Measurements from ENCODE around the gene KRT37. TPM values are rescaled to one million over a fixed set of nuclear protein-coding genes. Genes with fewer than 3 reads are reported as not detected.

KRT37 gene
- total and polyA plus RNA-seq, 7 experiments from 2014 or later, result not detected

GRCh38 chr17:41377546-41377945, 46.8 kb downstream of the KRT37 start:
- POLR2A ChIA-PET, result no interaction called here
- Mint-ChIP-seq H3K4me3 (peak overlapping the region in 4 of 10 donors; percentile 28 to 49 (median 38)), H3K27ac (peak overlapping the region in 3 of 9 donors; percentile 12 to 36 (median 32))

More at GRCh38 chr17:41377546-41377945, 46.8 kb downstream of the KRT37 start:
- H3K27ac ChIP-seq (ENCODE audit: low read depth, low read length), result no peak overlapping the region
- H3K27me3 Mint-ChIP-seq, result peaks cover 0 to 6% (median 0%) of the 10 kb centered on the region in 5 donors
- no peaks in the 10 kb centered on the region for H3K27me3 ChIP-seq (ENCODE audit: control insufficient read depth in 2 of 2, insufficient read depth in 2 of 2, low read length in 2 of 2)
- peaks cover 4 to 13% (median 7%) of the 10 kb centered on the region in 11 donors for H3K9me3 Mint-ChIP-seq
- H3K36me3 Mint-ChIP-seq, result peaks cover 0 to 7% (median 4%) of the 10 kb centered on the region in 5 donors
- CTCF ChIA-PET, result interaction anchor here (0.6 to 1.3 kb wide), 2 partner anchors 69 to 1449 kb away, joined by 3 read pairs; partner anchors contain the start of gene KRTAP16-1
- peaks cover 0 to 10% of the 10 kb centered on the region in 2 donors for H3K4me1 ChIP-seq (ENCODE audit: control insufficient read depth in 2 of 2, insufficient read depth in 2 of 2, low read length in 2 of 2)
- DNase-seq (no peak), ATAC-seq (no peak)
- no peaks in the 10 kb centered on the region for H3K36me3 ChIP-seq (ENCODE audit: control insufficient read depth in 2 of 3, insufficient read depth in 3 of 3, low read length in 3 of 3)
- H3K4me3 ChIP-seq (ENCODE audit: low read length), result no peak overlapping the region
- intact Hi-C loops (cut with micrococcal nuclease), result no loop called here
- peaks cover 0 to 28% (median 23%) of the 10 kb centered on the region in 7 donors for H3K4me1 Mint-ChIP-seq
- H3K9me3 ChIP-seq (ENCODE audit: control insufficient read depth in 2 of 3, low read length in 3 of 3), result no peaks in the 10 kb centered on the region

Other genes starting within 250 kb of the KRT37 start
- not detected for gene KRTAP4-2, start 246.4 kb downstream of the KRT37 start, total RNA-seq
- not detected for gene KRTAP4-2, start 246.4 kb downstream of the KRT37 start, polyA plus RNA-seq
- not detected for gene KRTAP4-1, start 239.7 kb downstream of the KRT37 start, total RNA-seq
- gene KRTAP4-1, start 239.7 kb downstream of the KRT37 start, polyA plus RNA-seq, result not detected
- gene KRTAP9-1, start 234.7 kb downstream of the KRT37 start, total RNA-seq, result not detected
- not detected for gene KRTAP9-1, start 234.7 kb downstream of the KRT37 start, polyA plus RNA-seq
- not detected for gene KRTAP9-2, start 197.9 kb downstream of the KRT37 start, total RNA-seq
- not detected for gene KRTAP9-2, start 197.9 kb downstream of the KRT37 start, polyA plus RNA-seq
- gene KRTAP9-3, start 192.1 kb downstream of the KRT37 start, total RNA-seq, result not detected
- not detected for gene KRTAP9-3, start 192.1 kb downstream of the KRT37 start, polyA plus RNA-seq
- not detected for gene KRTAP9-8, start 186.6 kb downstream of the KRT37 start, total RNA-seq
- gene KRTAP9-8, start 186.6 kb downstream of the KRT37 start, polyA plus RNA-seq, result not detected
- gene KRTAP9-4, start 174.9 kb downstream of the KRT37 start, total RNA-seq, result not detected
- not detected for gene KRTAP9-4, start 174.9 kb downstream of the KRT37 start, polyA plus RNA-seq
- not detected for gene KRTAP9-9, start 169.2 kb downstream of the KRT37 start, total RNA-seq
- not detected for gene KRTAP9-9, start 169.2 kb downstream of the KRT37 start, polyA plus RNA-seq
- not detected for gene KRTAP9-6, start 159.2 kb downstream of the KRT37 start, total RNA-seq
- not detected for gene KRTAP9-6, start 159.2 kb downstream of the KRT37 start, polyA plus RNA-seq
- not detected for gene KRTAP9-7, start 148.9 kb downstream of the KRT37 start, total RNA-seq
- gene KRTAP9-7, start 148.9 kb downstream of the KRT37 start, polyA plus RNA-seq, result not detected
- gene KRTAP29-1, start 121.7 kb downstream of the KRT37 start, total RNA-seq, result not detected
- gene KRTAP29-1, start 121.7 kb downstream of the KRT37 start, polyA plus RNA-seq, result under 1 TPM in 1 of 2 donors, not detected in 1; 0.30 TPM
- under 1 TPM in 3 of 5 experiments, not detected in 2; 0.22 to 0.49 (median 0.32) TPM for gene KRTAP16-1, start 115.3 kb downstream of the KRT37 start, total RNA-seq
- gene KRTAP16-1, start 115.3 kb downstream of the KRT37 start, polyA plus RNA-seq, result under 1 TPM in 1 of 2 donors, not detected in 1; 0.19 TPM
- gene KRTAP17-1, start 108.9 kb downstream of the KRT37 start, total RNA-seq, result not detected
- gene KRTAP17-1, start 108.9 kb downstream of the KRT37 start, polyA plus RNA-seq, result not detected
- not detected for gene KRT33A, start 73.8 kb downstream of the KRT37 start, total RNA-seq
- gene KRT33A, start 73.8 kb downstream of the KRT37 start, polyA plus RNA-seq, result not detected
- gene KRT33B, start 54.8 kb downstream of the KRT37 start, total RNA-seq, result not detected
- not detected for gene KRT33B, start 54.8 kb downstream of the KRT37 start, polyA plus RNA-seq
- gene KRT34, start 42.3 kb downstream of the KRT37 start, total RNA-seq, result not detected
- not detected for gene KRT34, start 42.3 kb downstream of the KRT37 start, polyA plus RNA-seq
- not detected for gene KRT31, start 27.0 kb downstream of the KRT37 start, total RNA-seq
- gene KRT31, start 27.0 kb downstream of the KRT37 start, polyA plus RNA-seq, result not detected
- gene KRT38, start 16.4 kb upstream of the KRT37 start, total RNA-seq, result not detected
- gene KRT38, start 16.4 kb upstream of the KRT37 start, polyA plus RNA-seq, result not detected
- gene KRT32, start 42.8 kb upstream of the KRT37 start, total RNA-seq, result not detected
- not detected for gene KRT32, start 42.8 kb upstream of the KRT37 start, polyA plus RNA-seq
- gene KRT35, start 56.6 kb upstream of the KRT37 start, total RNA-seq, result not detected
- not detected for gene KRT35, start 56.6 kb upstream of the KRT37 start, polyA plus RNA-seq
- gene KRT36, start 65.3 kb upstream of the KRT37 start, total RNA-seq, result not detected
- not detected for gene KRT36, start 65.3 kb upstream of the KRT37 start, polyA plus RNA-seq
- not detected for gene KRT13, start 81.0 kb upstream of the KRT37 start, total RNA-seq
- not detected for gene KRT13, start 81.0 kb upstream of the KRT37 start, polyA plus RNA-seq
- gene KRT15, start 94.3 kb upstream of the KRT37 start, total RNA-seq, result not detected
- gene KRT15, start 94.3 kb upstream of the KRT37 start, polyA plus RNA-seq, result not detected
- gene KRT19, start 103.7 kb upstream of the KRT37 start, total RNA-seq, result not detected
- not detected for gene KRT19, start 103.7 kb upstream of the KRT37 start, polyA plus RNA-seq
- not detected for gene KRT9, start 147.5 kb upstream of the KRT37 start, total RNA-seq
- gene KRT9, start 147.5 kb upstream of the KRT37 start, polyA plus RNA-seq, result not detected
- not detected for gene KRT14, start 162.3 kb upstream of the KRT37 start, total RNA-seq
- not detected for gene KRT14, start 162.3 kb upstream of the KRT37 start, polyA plus RNA-seq
- not detected for gene KRT16, start 188.2 kb upstream of the KRT37 start, total RNA-seq
- gene KRT16, start 188.2 kb upstream of the KRT37 start, polyA plus RNA-seq, result not detected
- not detected for gene KRT17, start 200.0 kb upstream of the KRT37 start, total RNA-seq
- not detected for gene KRT17, start 200.0 kb upstream of the KRT37 start, polyA plus RNA-seq

All from naive thymus-derived CD4-positive, alpha-beta T cell (primary cell).